Peyer's patch (tissue), 4 donors: ENCODE data around the gene RABL3.

ENCODE experiments used
- POLR2A ChIP-seq, 2 donors: fragments of 450-650 bp; IDR thresholded peaks; one replicate each; pipeline ENCODE4 v1.5.1; 2017; ENCODE audit warnings: antibody characterized with exemption in 2 of 2, mild to moderate bottlenecking in 2 of 2, moderate library complexity in 2 of 2
- TF ChIP-seq, protein P1 (sequence below), 6 experiments: fragments of 450-650 bp in 4 of 6; fragments of 200-600 bp in 2 of 6; sonication (generic) in 1 of 6; IDR thresholded peaks; one replicate each; pipeline ENCODE4 v1.5.1; 2017 to 2019; ENCODE audit warnings: antibody characterized with exemption in 6 of 6, mild to moderate bottlenecking in 3 of 6, moderate library complexity in 1 of 6

DNA sequence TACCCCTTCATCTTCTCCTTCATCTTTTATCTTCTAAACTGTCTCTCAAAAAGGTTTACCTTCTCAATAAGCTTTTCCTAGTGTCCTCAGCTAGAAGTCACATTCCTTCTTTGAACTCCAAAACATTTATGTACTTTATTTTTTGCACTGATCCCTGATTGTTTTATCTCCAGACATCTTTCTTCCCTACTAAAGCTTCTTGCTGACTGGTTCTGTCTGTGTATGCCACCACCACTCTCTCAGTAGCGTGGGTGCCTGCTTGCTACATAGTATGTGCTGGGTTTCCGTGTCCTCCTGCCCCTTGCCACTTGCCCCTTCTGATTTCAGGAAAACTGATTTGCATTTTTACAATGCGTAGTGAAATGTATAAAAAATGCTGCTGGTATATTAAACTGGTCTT is 24.3 kb upstream of the RABL3 start:
- no peak for TF ChIP-seq POLR2A (IDR thresholded peaks at IDR 0.05)
- TF ChIP-seq, protein P1, sequence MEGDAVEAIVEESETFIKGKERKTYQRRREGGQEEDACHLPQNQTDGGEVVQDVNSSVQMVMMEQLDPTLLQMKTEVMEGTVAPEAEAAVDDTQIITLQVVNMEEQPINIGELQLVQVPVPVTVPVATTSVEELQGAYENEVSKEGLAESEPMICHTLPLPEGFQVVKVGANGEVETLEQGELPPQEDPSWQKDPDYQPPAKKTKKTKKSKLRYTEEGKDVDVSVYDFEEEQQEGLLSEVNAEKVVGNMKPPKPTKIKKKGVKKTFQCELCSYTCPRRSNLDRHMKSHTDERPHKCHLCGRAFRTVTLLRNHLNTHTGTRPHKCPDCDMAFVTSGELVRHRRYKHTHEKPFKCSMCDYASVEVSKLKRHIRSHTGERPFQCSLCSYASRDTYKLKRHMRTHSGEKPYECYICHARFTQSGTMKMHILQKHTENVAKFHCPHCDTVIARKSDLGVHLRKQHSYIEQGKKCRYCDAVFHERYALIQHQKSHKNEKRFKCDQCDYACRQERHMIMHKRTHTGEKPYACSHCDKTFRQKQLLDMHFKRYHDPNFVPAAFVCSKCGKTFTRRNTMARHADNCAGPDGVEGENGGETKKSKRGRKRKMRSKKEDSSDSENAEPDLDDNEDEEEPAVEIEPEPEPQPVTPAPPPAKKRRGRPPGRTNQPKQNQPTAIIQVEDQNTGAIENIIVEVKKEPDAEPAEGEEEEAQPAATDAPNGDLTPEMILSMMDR (IDR thresholded peaks at IDR 0.05), result no peak
